K562 (cell line): ENCODE measurements around the gene ERRFI1. TPM values are rescaled to one million over a fixed set of nuclear protein-coding genes. Genes with fewer than 3 reads are reported as not detected.
A peak's percentile ranks its signal among the peaks of the same experiment; 100 is the strongest.

Experiments used
- BMI1 ChIP-seq: fragments of 150-350 bp; IDR thresholded peaks from 2 replicates; pipeline ENCODE4 v1.6.1; 2014; ENCODE audit warnings: low read length
- MGA ChIP-seq: fragments of 450-650 bp; IDR thresholded peaks from 2 replicates; pipeline ENCODE4 v1.6.1; 2016; ENCODE audit warnings: mild to moderate bottlenecking, moderate library complexity
- MYC ChIP-seq, 2 experiments: fragments of 250-450 bp in 1 of 2; sonication (Bioruptor Pico) in 1 of 2; IDR thresholded peaks; 2 replicates each; pipeline versions ENCODE4 v1.5.1 to v1.6.1; 2012 to 2021; ENCODE audit warnings: low read depth in 2 of 2, borderline replicate concordance in 1 of 2, improper control_type of control experiment in 1 of 2, low read length in 1 of 2, mild to moderate bottlenecking in 1 of 2, moderate library complexity in 1 of 2
- NCOA2 ChIP-seq, 2 experiments: fragments of 450-650 bp; IDR thresholded peaks; 2 replicates each; pipeline ENCODE4 v1.6.1; 2018; ENCODE audit warnings: mild to moderate bottlenecking in 2 of 2, moderate library complexity in 1 of 2; ENCODE audit not compliant: partially characterized antibody in 2 of 2
- PCBP1 ChIP-seq: fragments of 200-400 bp; formaldehyde crosslinking; IDR thresholded peaks from 2 replicates; pipeline ENCODE4 v1.6.1; 2018; ENCODE audit warnings: mild to moderate bottlenecking, low read depth, low read length; ENCODE audit not compliant: poor library complexity, severe bottlenecking
- PHB2 ChIP-seq: fragments of 450-650 bp; IDR thresholded peaks from 2 replicates; pipeline ENCODE4 v1.6.1; 2017; ENCODE audit warnings: low read depth
- RAD21 ChIP-seq, 2 experiments: fragments of 250-450 bp in 1 of 2; fragments of 450-650 bp in 1 of 2; sonication (Bioruptor Pico) in 1 of 2; formaldehyde crosslinking in 1 of 2; IDR thresholded peaks in 1 of 2; conservative IDR thresholded peaks in 1 of 2; 2 replicates each; pipeline versions ENCODE4 v1.4.0 to v1.8.0; 2020 to 2022; ENCODE audit warnings: mild to moderate bottlenecking in 2 of 2, moderate library complexity in 1 of 2
- THRA ChIP-seq: fragments of 450-650 bp; IDR thresholded peaks from 2 replicates; pipeline ENCODE4 v1.6.1; 2017; ENCODE audit warnings: mild to moderate bottlenecking, moderate library complexity
- WHSC1 ChIP-seq: IDR thresholded peaks from one replicate; pipeline ENCODE4 v1.6.1; 2012; ENCODE audit warnings: low read length, control low read depth, inconsistent platforms
- ZFP36 ChIP-seq: fragments of 150-350 bp; IDR thresholded peaks from 2 replicates; pipeline ENCODE4 v1.6.1; 2018; ENCODE audit warnings: low read length, low read depth; ENCODE audit not compliant: partially characterized antibody
- ZNF263 ChIP-seq: sonication (generic); formaldehyde crosslinking; IDR thresholded peaks from 2 replicates; pipeline ENCODE4 v1.8.0; 2022; ENCODE audit warnings: mild to moderate bottlenecking, missing genetic modification reagents, borderline replicate concordance
- ZNF589 ChIP-seq: fragments of 200-800 bp; sonication (Bioruptor generic); IDR thresholded peaks from 2 replicates; pipeline ENCODE4 v1.6.1; 2016; ENCODE audit warnings: low read depth, missing genetic modification characterization, missing compliant biosample characterization
- polyA plus RNA-seq, 8 experiments: library from polyadenylated mRNA; depleted of rRNA in 4 of 8; stranded (reverse) in 5 of 8; unstranded in 3 of 8; fragments of >200 nt; fragmentation: Nextera tagmentation in 2 of 8; fragmentation: Illumina TruSeq in 1 of 8; extraction: Ambion mirVana in 2 of 8; extraction: Trizol in 1 of 8; gene quantifications; 2 replicates each; pipeline versions ENCODE4 v1.2.1 to v1.2.3, GENCODE V29; 2011 to 2014; ENCODE audit warnings: inconsistent platforms in 1 of 8, missing spikeins in 1 of 8
- total RNA-seq, 7 experiments: library from RNA; depleted of rRNA in 6 of 7; stranded (reverse); fragments of >200 nt in 6 of 7; fragmentation: Illumina TruSeq in 2 of 7; extraction: Trizol in 2 of 7; gene quantifications; 2 replicates each; pipeline versions ENCODE4 v1.2.1 to v1.2.3, GENCODE V29; 2011 to 2021; ENCODE audit warnings: low replicate concordance in 1 of 7

ERRFI1 gene
- total and polyA plus RNA-seq, 9 of the 15 experiments (the other 6 are each of a cell fraction or from before 2014, with no cell fraction given), result 0.67 to 4.4 (median 1.1) TPM

- peak; percentile 62; the same call in 1 of the 2 replicates for TF ChIP-seq ZNF263
- no peak for TF ChIP-seq THRA
- TF ChIP-seq ZNF589 (CRISPR knock-in tag), result peak; percentile 86; the same call in 1 of the 2 replicates
- TF ChIP-seq PCBP1, result no peak
- TF ChIP-seq PHB2, result no peak
- TF ChIP-seq ZFP36, result no peak
- no peak for TF ChIP-seq NCOA2 (IDR thresholded peaks at IDR 0.05; ENCODE audit: partially characterized antibody in 2 of 2)
- peak; percentile 64; the same call in 1 of the 2 replicates for TF ChIP-seq MYC (IDR thresholded peaks at IDR 0.05; ENCODE audit: low read depth, low read length)
- no peak for TF ChIP-seq MYC (CRISPR knock-in tag; IDR thresholded peaks at IDR 0.05; ENCODE audit: borderline replicate concordance, low read depth)
- TF ChIP-seq BMI1, result no peak
- TF ChIP-seq WHSC1, result no peak
- peak; percentile 7 to 28; a peak in 1 of 4 replicates for TF ChIP-seq RAD21 (CRISPR knock-in tag; conservative IDR thresholded peaks at IDR 0.05 in 1 of 2, IDR thresholded peaks at IDR 0.05 in 1 of 2)
- 0 out of 2 replicates have a peak, but pooled peaks have one; percentile 39 for TF ChIP-seq MGA
These were observed 21.1 kb downstream of the ERRFI1 start (continued) for GRCh38 chr1:8004803-8005573.
